PFSK-1 (cell line): Measurements from ENCODE around the gene NADSYN1.
"Not testable (repeated sequence)": the region's sequence is repeated elsewhere in the genome, so short reads cannot be mapped to it uniquely, and the experiment has no call there.

Experiments
- FOXP2 ChIP-seq: optimal IDR thresholded peaks from 2 replicates; pipeline ENCODE3; 2011; ENCODE audit warnings: borderline replicate concordance, control low read depth, inconsistent platforms; ENCODE audit not compliant: insufficient read depth; ENCODE audit errors: extremely low read length, extremely low read depth
- POLR2AphosphoS5 ChIP-seq: IDR thresholded peaks from 2 replicates; pipeline ENCODE4 v1.6.1; 2012; ENCODE audit warnings: low read depth, mild to moderate bottlenecking, control low read depth, low read length, moderate library complexity
- SIN3A ChIP-seq: IDR thresholded peaks from 2 replicates; pipeline ENCODE4 v1.6.1; 2012; ENCODE audit warnings: mild to moderate bottlenecking, low read length, moderate library complexity, borderline replicate concordance; ENCODE audit not compliant: insufficient read depth
- TAF1 ChIP-seq: IDR thresholded peaks from 2 replicates; pipeline ENCODE4 v1.6.1; 2012; ENCODE audit warnings: low read length, control low read depth, borderline replicate concordance; ENCODE audit not compliant: insufficient read depth
- TF ChIP-seq, protein P1 (sequence below), 2 experiments: IDR thresholded peaks; 2 replicates each; pipeline versions ENCODE4 v1.6.1 to v1.8.0; 2011 to 2012; ENCODE audit warnings: low read depth in 2 of 2, low read length in 2 of 2, control low read depth in 1 of 2, inconsistent platforms in 1 of 2, mild to moderate bottlenecking in 1 of 2, moderate library complexity in 1 of 2; ENCODE audit not compliant: insufficient read depth in 1 of 2

Gene NADSYN1

DNA sequence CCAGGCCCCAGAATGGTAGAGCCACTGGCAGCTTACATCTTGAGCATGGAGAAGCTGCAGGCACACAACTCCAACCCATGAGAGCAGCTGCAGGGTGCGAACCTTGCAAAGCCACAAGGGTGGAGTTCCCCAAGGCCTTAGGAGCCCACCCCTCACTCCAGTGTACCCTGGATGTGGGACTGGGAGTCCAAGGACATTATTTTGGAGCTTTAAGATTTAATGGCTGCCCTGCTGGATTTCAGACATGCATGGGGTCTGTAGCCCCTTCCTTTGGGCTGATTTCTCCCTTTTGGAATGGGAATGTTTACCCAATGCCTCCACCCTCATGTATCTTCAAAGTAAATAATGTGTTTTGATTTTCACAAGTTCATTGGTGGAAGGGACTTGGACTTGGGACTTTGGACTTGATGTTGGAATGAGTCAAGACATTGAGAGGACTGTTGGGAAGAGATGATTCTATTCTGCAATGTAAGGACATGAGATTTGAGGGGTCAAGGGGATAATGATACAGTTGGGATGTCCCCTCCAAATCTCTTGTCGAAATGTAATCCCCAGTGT is 73.0 kb downstream of the NADSYN1 start:
- no peak for TF ChIP-seq POLR2AphosphoS5
- no peak for TF ChIP-seq FOXP2
- TF ChIP-seq, protein P1, sequence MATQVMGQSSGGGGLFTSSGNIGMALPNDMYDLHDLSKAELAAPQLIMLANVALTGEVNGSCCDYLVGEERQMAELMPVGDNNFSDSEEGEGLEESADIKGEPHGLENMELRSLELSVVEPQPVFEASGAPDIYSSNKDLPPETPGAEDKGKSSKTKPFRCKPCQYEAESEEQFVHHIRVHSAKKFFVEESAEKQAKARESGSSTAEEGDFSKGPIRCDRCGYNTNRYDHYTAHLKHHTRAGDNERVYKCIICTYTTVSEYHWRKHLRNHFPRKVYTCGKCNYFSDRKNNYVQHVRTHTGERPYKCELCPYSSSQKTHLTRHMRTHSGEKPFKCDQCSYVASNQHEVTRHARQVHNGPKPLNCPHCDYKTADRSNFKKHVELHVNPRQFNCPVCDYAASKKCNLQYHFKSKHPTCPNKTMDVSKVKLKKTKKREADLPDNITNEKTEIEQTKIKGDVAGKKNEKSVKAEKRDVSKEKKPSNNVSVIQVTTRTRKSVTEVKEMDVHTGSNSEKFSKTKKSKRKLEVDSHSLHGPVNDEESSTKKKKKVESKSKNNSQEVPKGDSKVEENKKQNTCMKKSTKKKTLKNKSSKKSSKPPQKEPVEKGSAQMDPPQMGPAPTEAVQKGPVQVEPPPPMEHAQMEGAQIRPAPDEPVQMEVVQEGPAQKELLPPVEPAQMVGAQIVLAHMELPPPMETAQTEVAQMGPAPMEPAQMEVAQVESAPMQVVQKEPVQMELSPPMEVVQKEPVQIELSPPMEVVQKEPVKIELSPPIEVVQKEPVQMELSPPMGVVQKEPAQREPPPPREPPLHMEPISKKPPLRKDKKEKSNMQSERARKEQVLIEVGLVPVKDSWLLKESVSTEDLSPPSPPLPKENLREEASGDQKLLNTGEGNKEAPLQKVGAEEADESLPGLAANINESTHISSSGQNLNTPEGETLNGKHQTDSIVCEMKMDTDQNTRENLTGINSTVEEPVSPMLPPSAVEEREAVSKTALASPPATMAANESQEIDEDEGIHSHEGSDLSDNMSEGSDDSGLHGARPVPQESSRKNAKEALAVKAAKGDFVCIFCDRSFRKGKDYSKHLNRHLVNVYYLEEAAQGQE (IDR thresholded peaks at IDR 0.05; ENCODE audit: insufficient read depth in 1 of 2, low read depth in 2 of 2, low read length in 2 of 2): no peak
- TF ChIP-seq SIN3A: no peak
- TF ChIP-seq TAF1: no peak

DNA sequence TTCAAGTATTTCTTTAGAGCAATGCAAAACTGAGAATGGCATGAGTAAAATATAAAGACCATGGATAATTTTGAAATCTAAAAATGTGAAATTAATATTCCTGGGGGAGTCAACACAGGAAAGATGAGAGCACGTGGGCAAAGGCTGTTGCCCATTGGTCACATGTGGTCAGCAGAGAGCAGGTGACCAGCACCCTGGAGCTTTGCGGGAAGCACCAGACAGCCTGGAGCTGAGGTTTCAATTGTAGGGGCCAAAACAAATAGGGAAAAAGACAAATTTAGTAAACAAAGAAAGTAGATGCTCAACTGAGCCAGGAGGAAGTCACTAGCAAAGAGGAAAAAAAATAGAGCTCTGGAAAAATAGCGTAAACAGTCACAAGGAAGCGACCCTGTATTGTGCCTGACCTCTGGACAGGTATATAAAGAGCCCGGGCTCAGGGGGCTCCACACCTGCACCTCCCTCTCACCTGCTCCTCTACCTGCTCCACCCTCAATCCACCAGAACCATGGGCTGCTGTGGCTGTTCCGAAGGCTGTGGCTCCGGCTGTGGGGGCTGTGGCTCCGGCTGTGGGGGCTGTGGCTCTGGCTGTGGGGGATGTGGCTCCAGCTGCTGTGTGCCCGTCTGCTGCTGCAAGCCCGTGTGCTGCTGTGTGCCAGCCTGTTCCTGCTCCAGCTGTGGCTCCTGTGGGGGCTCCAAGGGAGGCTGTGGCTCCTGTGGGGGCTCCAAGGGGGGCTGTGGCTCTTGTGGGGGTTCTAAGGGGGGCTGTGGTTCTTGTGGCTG is 74.0 kb downstream of the NADSYN1 start, which contains the start of gene KRTAP5-7:
TSS of gene KRTAP5-7 (plus strand) at position 472 of the 780 bp plus-strand sequence. CDS start at position 506, 34 bp downstream.
- TF ChIP-seq FOXP2, SIN3A: not testable (repeated sequence)
- TF ChIP-seq, protein P1 (IDR thresholded peaks at IDR 0.05; ENCODE audit: insufficient read depth in 1 of 2, low read depth in 2 of 2, low read length in 2 of 2): not testable (repeated sequence)

DNA sequence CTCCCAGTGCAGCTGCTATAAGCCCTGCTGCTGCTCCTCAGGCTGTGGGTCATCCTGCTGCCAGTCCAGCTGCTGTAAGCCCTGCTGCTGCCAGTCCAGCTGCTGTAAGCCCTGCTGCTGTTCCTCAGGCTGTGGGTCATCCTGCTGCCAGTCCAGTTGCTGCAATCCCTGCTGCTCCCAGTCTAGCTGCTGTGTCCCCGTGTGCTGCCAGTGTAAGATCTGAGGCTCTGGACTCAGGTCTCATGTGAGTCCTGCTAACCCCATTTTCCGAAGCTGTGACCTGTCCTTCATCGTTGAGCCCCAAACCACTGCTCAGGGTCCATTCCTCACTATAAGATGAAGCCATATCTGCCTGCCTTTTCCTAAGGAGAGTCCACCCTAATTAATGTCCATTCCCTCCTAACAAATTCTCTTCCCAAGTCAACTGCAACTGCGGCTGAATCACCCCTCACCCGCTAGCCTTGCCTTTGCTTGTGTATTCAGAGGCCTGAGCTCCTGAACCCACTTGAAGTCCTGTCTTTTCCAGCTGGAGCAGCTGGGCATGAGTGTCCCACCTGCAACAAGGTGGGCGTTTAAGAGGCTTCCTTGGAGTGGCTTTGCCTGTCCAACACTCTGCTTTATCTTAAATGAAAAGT is 74.7 kb downstream of the NADSYN1 start:
- TF ChIP-seq FOXP2: no peak
- no peak for TF ChIP-seq TAF1
- TF ChIP-seq POLR2AphosphoS5: no peak

- TF ChIP-seq FOXP2 (no peak), SIN3A (no peak)
These were observed 77.6 kb downstream of the NADSYN1 start for GRCh38 chr11:71530602-71531001.

GRCh38 chr11:71532036-71532610 is 79.1 kb downstream of the NADSYN1 start:
- TF ChIP-seq SIN3A: no peak
- TF ChIP-seq FOXP2: no peak
- TF ChIP-seq, protein P1 (IDR thresholded peaks at IDR 0.05; ENCODE audit: insufficient read depth in 1 of 2, low read depth in 2 of 2, low read length in 2 of 2): no peak
- TF ChIP-seq TAF1: no peak
- TF ChIP-seq POLR2AphosphoS5: no peak

GRCh38 chr11:71535825-71536224 is 82.8 kb downstream of the NADSYN1 start:
- TF ChIP-seq SIN3A (no peak), FOXP2 (no peak), POLR2AphosphoS5 (no peak), TAF1 (no peak)
- TF ChIP-seq, protein P1 (IDR thresholded peaks at IDR 0.05; ENCODE audit: insufficient read depth in 1 of 2, low read depth in 2 of 2, low read length in 2 of 2): no peak
